Uterus (tissue), 4 donors: ENCODE measurements around the gene BMPR1B. TPM values are rescaled to one million over a fixed set of nuclear protein-coding genes. Genes with fewer than 3 reads are reported as not detected.

ENCODE experiments used
- DNase-seq, 2 donors: peaks; one replicate each; pipeline ENCODE4 v3.0.0-alpha.2; 2019 to 2020
- H3K27ac ChIP-seq, 2 donors: fragments of 200-600 bp; sonication (generic); 1 replicate in 1 of 2; 2 replicates in 1 of 2; pipeline ENCODE4 v1.5.1; 2016 to 2018
- H3K27me3 ChIP-seq, 2 donors: fragments of 200-600 bp; sonication (generic); one replicate each; pipeline ENCODE4 v1.5.1; 2018 to 2019; ENCODE audit warnings: control low read depth in 1 of 2
- H3K36me3 ChIP-seq, 2 donors: fragments of 200-600 bp; sonication (generic); one replicate each; pipeline ENCODE4 v1.5.1; 2019; ENCODE audit warnings: control low read depth in 1 of 2
- H3K4me1 ChIP-seq, 2 donors: fragments of 200-600 bp; sonication (generic); one replicate each; pipeline ENCODE4 v1.5.1; 2018 to 2019; ENCODE audit warnings: control low read depth in 1 of 2
- H3K4me3 ChIP-seq, 2 donors: fragments of 200-600 bp; sonication (generic); 1 replicate in 1 of 2; 2 replicates in 1 of 2; pipeline ENCODE4 v1.5.1; 2018 to 2019; ENCODE audit warnings: mild to moderate bottlenecking in 1 of 2
- H3K9me3 ChIP-seq, 2 donors: fragments of 200-600 bp; sonication (generic); one replicate each; pipeline ENCODE4 v1.5.1; 2019; ENCODE audit warnings: control low read depth in 1 of 2
- CTCF ChIP-seq, 4 experiments: fragments of 200-600 bp in 2 of 4; fragments of 450-650 bp in 2 of 4; sonication (generic) in 2 of 4; IDR thresholded peaks; one replicate each; pipeline ENCODE4 v1.5.1; 2016 to 2019; ENCODE audit warnings: antibody characterized with exemption in 4 of 4, mild to moderate bottlenecking in 2 of 4, moderate library complexity in 1 of 4
- POLR2A ChIP-seq, 2 donors: fragments of 450-650 bp; IDR thresholded peaks; one replicate each; pipeline ENCODE4 v1.6.1; 2016; ENCODE audit warnings: antibody characterized with exemption in 2 of 2, mild to moderate bottlenecking in 1 of 2, moderate library complexity in 1 of 2
- intact Hi-C: fragments of 100-400 bp; cut with DNase I; formaldehyde crosslinking; loops from one replicate; pipeline ENCODE4 v1.15.1; 2023; ENCODE audit warnings: low total_unique reads
- total RNA-seq, 4 donors: library from RNA; depleted of rRNA in 3 of 4; stranded (reverse); fragments of >200 nt in 3 of 4; gene quantifications; one replicate each; pipeline versions ENCODE4 v1.1.0 to v1.2.4, GENCODE V29; 2014 to 2023
- donor health status: DM: yes; HTN: yes; CAD: no.

Gene BMPR1B
- total RNA-seq, 4 donors from 2014 or later = under 0.01 to 13.6 (median 3.3) TPM

DNA sequence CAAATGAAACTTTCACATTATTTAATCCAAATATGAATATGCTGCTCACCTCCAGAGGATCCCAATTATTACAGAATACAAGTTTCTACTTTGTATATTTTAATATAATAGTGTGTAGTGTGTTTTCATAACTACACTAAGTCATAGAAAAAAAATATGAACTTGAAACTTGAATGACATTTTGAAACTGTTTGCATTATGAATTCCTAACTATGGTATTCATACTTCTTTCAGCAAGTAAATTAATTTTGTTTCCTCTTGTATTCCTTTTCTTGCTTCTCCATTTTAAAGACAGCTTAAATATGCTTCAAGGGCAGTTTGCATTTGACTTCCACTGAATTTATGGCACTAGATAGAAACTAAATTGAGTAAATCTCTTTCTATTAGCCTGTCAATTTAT lies 177.1 kb downstream of the BMPR1B start:
- H3K27ac ChIP-seq = no peak overlapping the region
- intact Hi-C loops = no loop called here
- TF ChIP-seq CTCF (IDR thresholded peaks at IDR 0.05) = no peak
- no peak for TF ChIP-seq POLR2A (IDR thresholded peaks at IDR 0.05)
- DNase-seq = no peak
- H3K36me3 ChIP-seq = no peaks in the 10 kb centered on the region
- no peaks in the 10 kb centered on the region for H3K27me3 ChIP-seq
- no peak overlapping the region for H3K4me3 ChIP-seq
- H3K4me1 ChIP-seq = peaks cover 0 to 5% of the 10 kb centered on the region in 2 donors
- H3K9me3 ChIP-seq = no peaks in the 10 kb centered on the region

- Histone ChIP-seq H3K9me3 (no peaks in the 10 kb centered on the region), H3K27me3 (no peaks in the 10 kb centered on the region), H3K4me3 (no peak overlapping the region), H3K27ac (no peak overlapping the region), H3K4me1 (no peaks in the 10 kb centered on the region), H3K36me3 (no peaks in the 10 kb centered on the region)
- DNase-seq = no peak
- TF ChIP-seq CTCF (IDR thresholded peaks at IDR 0.05) = no peak
- TF ChIP-seq POLR2A (IDR thresholded peaks at IDR 0.05) = no peak
- intact Hi-C loops = no loop called here
These were observed 179.1 kb downstream of the BMPR1B start for GRCh38 chr4:94936854-94937253.

DNA sequence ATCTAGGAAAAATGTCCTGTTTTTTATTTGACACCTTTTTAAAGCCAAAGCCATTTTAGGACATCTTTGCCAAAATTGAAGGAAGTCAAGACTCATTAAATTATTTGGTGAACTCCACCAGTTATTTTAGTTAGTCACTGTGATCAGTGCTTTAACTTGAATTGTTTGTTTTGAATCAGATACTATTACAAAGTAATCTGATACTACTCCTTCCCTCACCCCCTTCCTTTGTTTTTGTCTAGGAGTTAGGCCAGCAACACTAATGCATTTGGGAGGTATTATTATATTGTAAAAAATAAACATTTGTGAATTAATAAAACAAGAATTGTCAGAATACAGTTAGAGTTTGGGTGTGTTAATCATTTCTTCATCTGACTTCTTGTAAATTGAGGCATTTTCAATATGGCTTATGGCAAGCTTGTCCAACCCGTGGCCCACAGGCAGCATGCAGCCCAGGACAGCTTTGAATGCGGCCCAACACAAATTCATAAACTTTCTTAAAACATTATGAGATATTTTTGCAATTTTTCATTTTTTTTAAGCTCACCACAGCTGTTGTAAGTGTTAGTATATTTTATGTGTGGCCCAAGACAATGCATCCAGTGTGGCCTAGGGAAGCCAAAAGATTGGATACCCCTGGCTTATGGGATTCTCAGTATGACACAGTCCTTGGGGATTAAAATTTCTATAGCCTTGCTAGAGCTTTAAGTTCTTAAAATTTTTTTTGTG lies 182.2 kb downstream of the BMPR1B start:
- intact Hi-C loops = no loop called here
- H3K27ac ChIP-seq = no peak overlapping the region
- no peaks in the 10 kb centered on the region for H3K4me1 ChIP-seq
- no peaks in the 10 kb centered on the region for H3K36me3 ChIP-seq
- no peak for TF ChIP-seq CTCF (IDR thresholded peaks at IDR 0.05)
- no peak for TF ChIP-seq POLR2A (IDR thresholded peaks at IDR 0.05)
- H3K9me3 ChIP-seq = no peaks in the 10 kb centered on the region
- H3K27me3 ChIP-seq = no peaks in the 10 kb centered on the region
- no peak overlapping the region for H3K4me3 ChIP-seq
- DNase-seq = no peak

DNA sequence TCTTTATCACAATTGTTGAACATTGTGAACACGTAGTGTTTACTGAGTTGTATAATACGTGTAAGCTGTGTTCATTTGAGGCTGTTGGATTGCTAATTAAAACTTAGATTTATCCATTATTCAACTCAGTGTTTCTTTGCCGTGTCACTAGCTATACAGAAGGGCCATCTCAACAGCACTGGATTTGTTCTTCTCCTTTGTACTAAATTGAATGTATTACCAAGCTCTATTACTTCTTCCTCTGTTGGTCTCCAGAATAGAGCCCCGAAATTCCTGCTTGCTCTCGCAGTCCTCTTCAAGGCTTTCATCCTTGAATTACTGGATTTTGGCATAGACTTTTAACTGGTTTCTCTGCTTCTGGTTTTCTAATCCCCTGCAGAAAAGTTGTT lies 182.8 kb downstream of the BMPR1B start:
- no peaks in the 10 kb centered on the region for H3K9me3 ChIP-seq

More for the DNA sequence above, 182.8 kb downstream of the BMPR1B start:
- Histone ChIP-seq H3K27ac (no peak overlapping the region), H3K27me3 (no peaks in the 10 kb centered on the region), H3K4me1 (no peaks in the 10 kb centered on the region), H3K4me3 (no peak overlapping the region), H3K36me3 (no peaks in the 10 kb centered on the region)
- DNase-seq = no peak
- intact Hi-C loops = no loop called here
- no peak for TF ChIP-seq CTCF (IDR thresholded peaks at IDR 0.05)
- no peak for TF ChIP-seq POLR2A (IDR thresholded peaks at IDR 0.05)
